Measurements from ENCODE around the gene IDH3A. TPM values are rescaled to one million over a fixed set of nuclear protein-coding genes. Genes with fewer than 3 reads are reported as not detected.
A peak's percentile ranks its signal among the peaks of the same experiment; 100 is the strongest.

IDH3A gene
- total RNA-seq, 2 experiments from 2014 or later: 106 to 110 TPM

GRCh38 chr15:78130466-78131294 lies 18.5 kb upstream of the IDH3A start:
- TF ChIP-seq CTCF (IDR thresholded peaks at IDR 0.05): no peak
- H3K36me3 Mint-ChIP-seq (ENCODE audit: low read depth): no peaks in the 10 kb centered on the region
- peak overlapping the region; percentile 70 for H3K4me3 Mint-ChIP-seq
- ATAC-seq (peak; percentile 40), DNase-seq (peak; percentile 48)
- ChIA-PET CTCF (interaction anchor here (0.7 to 3.6 kb wide), 30 partner anchors 8 to 171 kb away, joined by 3 to 63 read pairs (median 4); partner anchors contain the start of gene DNAJA4), POLR2A (interaction anchor here (1.3 to 1.6 kb wide), 4 partner anchors 17 to 64 kb away, joined by 3 to 6 read pairs (median 4); partner anchors contain the start of gene IDH3A)
- no peaks in the 10 kb centered on the region for H3K9me3 Mint-ChIP-seq
- peaks cover 1% of the 10 kb centered on the region for H3K27me3 Mint-ChIP-seq
- intact Hi-C loops (cut with micrococcal nuclease): no loop called here
- H3K4me1 Mint-ChIP-seq (ENCODE audit: low read depth): peaks cover 22% of the 10 kb centered on the region
- H3K27ac Mint-ChIP-seq: peak overlapping the region; percentile 16

- ATAC-seq (peak; percentile 94), DNase-seq (peak; percentile 78)
- Mint-ChIP-seq H3K4me1 (ENCODE audit: low read depth) (peaks cover 22% of the 10 kb centered on the region), H3K27me3 (peaks cover 1% of the 10 kb centered on the region), H3K4me3 (peak within 1 kb of the TSS; percentile 79), H3K36me3 (ENCODE audit: low read depth) (no peaks in the 10 kb centered on the region), H3K9me3 (no peaks in the 10 kb centered on the region), H3K27ac (peak within 1 kb of the TSS; percentile 60)
- intact Hi-C loops (cut with micrococcal nuclease): no loop called here
- ChIA-PET CTCF (interaction anchor here (0.7 to 3.6 kb wide), 28 partner anchors 9 to 172 kb away, joined by 3 to 63 read pairs (median 5); partner anchors contain the start of gene DNAJA4), POLR2A (interaction anchor here (0.6 to 1.6 kb wide), 7 partner anchors 15 to 344 kb away, joined by 3 to 8 read pairs (median 5); partner anchors contain the start of gene IDH3A)
- TF ChIP-seq CTCF (IDR thresholded peaks at IDR 0.05): peak; percentile 89
Measured at GRCh38 chr15:78131295-78132061, 17.7 kb upstream of the IDH3A start, which contains the start of gene CIB2. TSS of gene CIB2 (minus strand) at chr15:78131445. CDS start at chr15:78131215, 230 bp downstream.

- POLR2A ChIA-PET: interaction anchor here (1.1 kb wide), 1 partner anchor 14 kb away, joined by 3 read pairs; no protein-coding TSS in a partner anchor
- intact Hi-C loops (cut with micrococcal nuclease): no loop called here
- CTCF ChIA-PET: interaction anchor here (2.7 kb wide), 1 partner anchor 62 kb away, joined by 14 read pairs; no protein-coding TSS in a partner anchor
- Mint-ChIP-seq H3K9me3 (no peaks in the 10 kb centered on the region), H3K4me3 (no peak overlapping the region), H3K4me1 (ENCODE audit: low read depth) (peaks cover 18% of the 10 kb centered on the region), H3K27ac (no peak overlapping the region), H3K27me3 (peaks cover 1% of the 10 kb centered on the region), H3K36me3 (ENCODE audit: low read depth) (no peaks in the 10 kb centered on the region)
- ATAC-seq: no peak
- TF ChIP-seq CTCF (IDR thresholded peaks at IDR 0.05): no peak
- no peak for DNase-seq
Measured at GRCh38 chr15:78133801-78134200, 15.4 kb upstream of the IDH3A start.

DNA sequence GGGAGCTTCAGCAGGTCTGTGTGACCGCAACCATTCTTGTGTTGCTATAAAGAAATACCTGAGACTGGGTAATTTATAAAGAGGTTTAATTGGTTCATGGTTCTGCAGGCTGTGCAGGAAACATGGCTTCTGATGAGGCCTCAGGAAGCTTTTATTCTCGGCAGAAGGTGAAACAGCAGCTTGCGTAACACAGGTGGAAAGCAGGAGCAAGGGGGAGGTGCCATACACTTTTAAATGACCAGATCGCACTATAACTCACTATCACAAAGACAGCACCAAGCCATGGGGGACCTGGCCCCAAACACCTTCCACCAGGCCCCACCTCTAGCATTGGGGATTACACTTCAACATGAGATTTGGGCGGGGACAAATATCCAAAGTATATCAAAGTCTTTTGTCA lies 9.6 kb upstream of the IDH3A start:
- TF ChIP-seq CTCF (IDR thresholded peaks at IDR 0.05): no peak
- no peaks in the 10 kb centered on the region for H3K27me3 Mint-ChIP-seq
- no peak overlapping the region for H3K27ac Mint-ChIP-seq
- POLR2A ChIA-PET: interaction anchor here (0.9 to 1.7 kb wide), 4 partner anchors 8 to 56 kb away, joined by 3 to 7 read pairs (median 4); partner anchors contain the start of gene IDH3A
- no peaks in the 10 kb centered on the region for H3K9me3 Mint-ChIP-seq
- no peaks in the 10 kb centered on the region for H3K36me3 Mint-ChIP-seq (ENCODE audit: low read depth)
- no peak overlapping the region for H3K4me3 Mint-ChIP-seq
- intact Hi-C loops (cut with micrococcal nuclease): no loop called here
- ATAC-seq (no peak), DNase-seq (no peak)
- H3K4me1 Mint-ChIP-seq (ENCODE audit: low read depth): no peaks in the 10 kb centered on the region
- CTCF ChIA-PET: interaction anchor here (0.9 to 3.2 kb wide), 8 partner anchors 9 to 181 kb away, joined by 3 to 15 read pairs (median 6); no protein-coding TSS in a partner anchor

Measured in activated CD8-positive, alpha-beta T cell treated with anti-CD3 and anti-CD28 coated beads for 36 hours (primary cell).